Mucosa of gallbladder (tissue), 1 donor: ENCODE data around the gene CFAP119. TPM values are rescaled to one million over a fixed set of nuclear protein-coding genes. Genes with fewer than 3 reads are reported as not detected.
A peak's percentile ranks its signal among the peaks of the same experiment; 100 is the strongest.

Source experiments
- DNase-seq: peaks from one replicate; pipeline ENCODE4 v3.0.0-alpha.2; 2020; ENCODE audit warnings: low spot score
- total RNA-seq: library from RNA; stranded (reverse); gene quantifications from one replicate; pipeline ENCODE4 v1.2.1, GENCODE V29; 2021
- donor health status: DM: no; HTN: no; CAD: no.

CFAP119 gene
- total RNA-seq, 1 donor from 2014 or later: 13.2 TPM

GRCh38 chr16:30740364-30741251 is 21.3 kb downstream of the CFAP119 start:
- peak; percentile 92 for DNase-seq

GRCh38 chr16:30738984-30739951 is 22.6 kb downstream of the CFAP119 start:
- DNase-seq: no peak

DNA sequence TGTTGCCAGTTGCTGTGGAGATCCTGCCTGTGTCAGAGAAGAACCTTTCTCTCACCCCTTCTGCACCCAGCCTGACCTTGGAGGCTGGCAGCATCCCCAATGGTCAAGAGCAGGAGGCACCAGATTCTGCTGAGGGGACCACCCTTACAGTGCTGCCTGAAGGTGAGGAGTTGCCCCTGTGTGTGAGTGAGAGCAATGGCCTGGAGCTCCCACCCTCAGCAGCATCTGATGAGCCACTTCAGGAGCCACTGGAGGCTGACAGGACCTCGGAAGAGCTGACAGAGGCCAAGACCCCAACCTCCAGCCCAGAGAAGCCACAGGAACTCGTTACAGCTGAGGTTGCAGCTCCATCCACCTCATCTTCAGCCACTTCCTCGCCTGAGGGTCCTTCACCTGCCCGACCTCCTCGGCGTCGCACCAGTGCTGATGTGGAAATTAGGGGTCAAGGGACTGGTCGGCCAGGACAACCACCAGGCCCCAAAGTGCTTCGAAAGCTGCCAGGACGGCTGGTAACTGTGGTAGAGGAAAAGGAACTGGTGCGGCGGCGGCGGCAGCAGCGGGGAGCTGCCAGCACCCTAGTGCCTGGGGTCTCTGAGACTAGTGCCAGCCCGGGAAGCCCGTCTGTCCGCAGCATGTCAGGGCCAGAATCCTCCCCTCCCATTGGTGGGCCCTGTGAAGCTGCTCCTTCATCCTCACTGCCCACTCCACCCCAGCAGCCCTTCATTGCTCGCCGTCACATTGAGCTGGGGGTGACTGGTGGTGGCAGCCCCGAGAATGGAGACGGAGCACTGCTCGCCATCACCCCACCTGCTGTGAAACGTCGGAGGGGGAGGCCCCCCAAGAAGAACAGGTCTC is 23.8 kb downstream of the CFAP119 start:
- no peak for DNase-seq

GRCh38 chr16:30736995-30737793 is 24.7 kb downstream of the CFAP119 start:
- no peak for DNase-seq

DNA sequence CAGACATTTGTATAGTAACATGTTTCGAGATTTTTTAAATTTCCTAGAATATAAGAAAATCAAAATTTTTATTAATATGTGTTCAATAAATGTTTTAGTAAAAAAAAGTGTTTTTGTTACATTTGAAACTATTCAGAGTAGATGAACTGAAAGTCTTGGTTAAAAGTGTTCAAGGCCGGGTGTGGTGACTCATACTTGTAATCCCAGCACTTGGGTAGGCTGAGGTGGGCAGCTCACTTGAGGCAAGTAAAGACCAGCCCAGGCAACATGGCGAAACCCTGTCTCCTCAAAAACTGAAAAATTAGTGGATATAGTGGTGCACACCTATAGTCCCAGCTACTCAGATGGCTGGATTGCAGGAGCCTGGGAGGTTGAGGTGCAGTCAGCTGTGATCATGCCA is 30.5 kb downstream of the CFAP119 start:
- no peak for DNase-seq

DNA sequence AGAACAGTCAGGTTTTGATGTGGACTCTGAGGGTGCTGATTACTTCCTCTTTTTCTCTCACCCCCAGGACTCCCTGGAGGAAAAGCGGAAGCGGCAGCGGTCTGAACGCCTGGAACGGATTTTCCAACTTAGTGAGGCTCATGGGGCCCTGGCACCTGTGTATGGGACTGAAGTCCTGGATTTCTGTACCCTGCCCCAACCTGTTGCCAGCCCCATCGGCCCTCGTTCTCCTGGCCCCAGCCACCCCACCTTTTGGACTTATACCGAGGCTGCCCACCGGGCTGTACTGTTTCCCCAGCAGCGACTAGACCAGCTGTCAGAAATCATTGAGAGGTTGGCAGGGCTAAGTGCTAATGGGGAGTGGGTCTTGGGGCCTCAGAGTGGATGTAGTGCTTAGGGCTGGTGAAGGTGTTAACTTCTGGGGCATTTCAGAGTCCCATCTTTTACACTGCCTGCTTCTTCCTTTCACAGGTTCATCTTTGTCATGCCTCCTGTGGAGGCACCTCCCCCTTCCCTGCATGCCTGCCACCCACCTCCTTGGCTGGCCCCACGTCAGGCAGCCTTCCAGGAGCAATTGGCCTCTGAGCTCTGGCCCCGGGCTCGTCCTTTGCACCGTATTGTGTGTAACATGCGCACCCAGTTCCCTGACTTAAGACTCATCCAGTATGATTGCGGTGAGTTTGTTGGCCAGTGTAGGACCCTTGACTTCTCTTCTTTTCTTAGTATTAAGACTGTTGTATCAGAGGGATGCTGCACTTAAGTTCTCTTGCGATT is 32.8 kb downstream of the CFAP119 start:
- no peak for DNase-seq

- DNase-seq: no peak
These were observed 33.5 kb downstream of the CFAP119 start for GRCh38 chr16:30728321-30728720.

GRCh38 chr16:30725418-30725792 is 36.5 kb downstream of the CFAP119 start:
- DNase-seq: no peak

DNA sequence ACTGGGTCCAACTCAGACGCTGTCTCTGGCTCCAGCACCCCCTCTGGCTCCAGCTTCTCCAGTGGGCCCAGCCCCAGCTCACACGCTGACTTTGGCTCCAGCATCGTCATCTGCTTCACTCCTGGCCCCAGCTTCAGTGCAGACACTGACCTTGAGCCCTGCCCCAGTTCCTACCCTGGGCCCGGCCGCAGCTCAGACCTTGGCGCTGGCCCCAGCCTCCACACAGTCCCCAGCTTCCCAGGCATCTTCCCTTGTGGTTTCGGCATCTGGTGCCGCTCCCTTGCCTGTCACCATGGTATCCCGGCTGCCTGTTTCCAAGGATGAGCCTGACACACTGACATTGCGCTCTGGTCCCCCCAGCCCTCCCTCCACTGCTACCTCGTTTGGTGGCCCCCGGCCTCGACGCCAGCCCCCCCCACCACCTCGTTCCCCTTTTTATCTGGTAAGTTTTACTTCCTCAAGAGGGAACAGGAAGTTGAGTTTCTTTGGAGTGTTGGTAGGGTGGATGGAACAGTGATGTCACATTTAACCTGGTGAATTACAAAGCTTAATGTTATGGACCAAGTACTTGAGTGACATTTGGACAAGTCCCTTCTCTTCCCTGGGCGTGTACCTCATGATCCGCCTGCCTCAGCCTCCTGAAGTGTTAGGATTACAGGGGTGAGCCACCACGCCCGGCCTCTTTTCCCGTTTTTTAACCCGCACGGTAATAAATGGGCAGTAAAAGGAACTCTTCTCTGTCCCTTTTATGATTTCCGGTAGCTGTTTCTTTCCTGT is 37.0 kb downstream of the CFAP119 start:
- no peak for DNase-seq

DNA sequence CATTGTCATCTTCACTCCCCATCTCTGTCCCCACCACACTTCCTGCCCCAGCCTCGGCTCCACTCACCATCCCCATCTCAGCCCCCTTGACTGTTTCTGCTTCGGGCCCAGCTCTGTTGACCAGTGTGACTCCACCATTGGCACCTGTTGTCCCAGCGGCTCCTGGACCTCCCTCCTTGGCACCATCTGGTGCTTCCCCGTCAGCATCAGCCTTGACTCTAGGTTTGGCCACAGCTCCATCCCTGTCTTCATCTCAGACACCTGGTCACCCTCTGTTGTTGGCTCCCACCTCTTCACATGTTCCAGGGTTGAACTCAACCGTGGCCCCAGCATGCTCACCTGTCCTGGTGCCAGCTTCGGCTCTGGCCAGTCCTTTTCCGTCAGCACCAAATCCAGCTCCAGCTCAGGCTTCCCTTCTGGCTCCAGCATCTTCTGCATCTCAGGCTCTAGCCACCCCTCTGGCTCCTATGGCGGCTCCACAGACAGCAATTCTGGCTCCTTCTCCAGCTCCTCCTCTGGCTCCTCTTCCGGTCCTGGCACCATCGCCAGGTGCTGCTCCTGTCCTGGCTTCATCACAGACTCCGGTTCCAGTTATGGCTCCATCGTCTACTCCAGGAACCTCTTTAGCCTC is 38.0 kb downstream of the CFAP119 start:
- no peak for DNase-seq

GRCh38 chr16:30722916-30723315 is 38.9 kb downstream of the CFAP119 start:
- DNase-seq: no peak

DNA sequence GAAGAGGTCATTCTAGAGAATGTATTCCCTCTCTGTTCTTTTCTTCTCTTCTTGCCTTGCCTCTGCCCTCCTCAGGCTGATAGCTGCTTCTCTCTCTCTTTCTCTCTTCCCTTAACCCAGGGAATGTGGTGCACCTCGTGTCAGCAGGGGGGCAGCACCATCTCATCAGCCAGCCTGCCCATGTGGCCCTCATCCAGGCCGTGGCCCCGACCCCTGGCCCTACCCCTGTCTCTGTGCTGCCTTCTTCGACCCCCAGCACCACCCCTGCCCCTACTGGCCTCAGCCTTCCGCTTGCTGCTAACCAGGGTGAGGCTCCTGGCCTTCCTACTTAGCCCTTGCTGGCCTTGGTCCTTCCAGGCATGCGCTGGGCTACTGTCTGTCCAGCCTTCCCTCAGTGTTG is 39.4 kb downstream of the CFAP119 start:
- DNase-seq: no peak

GRCh38 chr16:30721606-30722005 is 40.3 kb downstream of the CFAP119 start:
- no peak for DNase-seq

DNA sequence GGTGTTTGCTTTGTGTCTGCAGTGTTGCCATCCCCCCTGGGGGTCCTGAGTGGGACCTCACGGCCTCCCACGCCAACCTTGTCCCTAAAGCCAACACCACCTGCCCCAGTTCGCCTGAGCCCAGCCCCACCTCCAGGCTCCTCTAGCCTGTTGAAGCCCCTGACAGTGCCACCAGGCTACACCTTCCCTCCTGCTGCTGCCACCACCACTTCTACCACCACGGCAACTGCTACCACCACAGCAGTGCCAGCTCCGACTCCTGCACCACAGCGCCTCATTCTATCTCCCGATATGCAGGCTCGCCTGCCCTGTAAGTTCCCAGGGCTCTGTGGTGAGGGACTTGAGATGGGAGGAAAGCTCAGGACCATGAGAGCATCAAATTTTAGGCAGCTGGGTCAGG is 40.7 kb downstream of the CFAP119 start:
- DNase-seq: no peak

GRCh38 chr16:30720694-30721093 is 41.2 kb downstream of the CFAP119 start:
- DNase-seq: no peak

DNA sequence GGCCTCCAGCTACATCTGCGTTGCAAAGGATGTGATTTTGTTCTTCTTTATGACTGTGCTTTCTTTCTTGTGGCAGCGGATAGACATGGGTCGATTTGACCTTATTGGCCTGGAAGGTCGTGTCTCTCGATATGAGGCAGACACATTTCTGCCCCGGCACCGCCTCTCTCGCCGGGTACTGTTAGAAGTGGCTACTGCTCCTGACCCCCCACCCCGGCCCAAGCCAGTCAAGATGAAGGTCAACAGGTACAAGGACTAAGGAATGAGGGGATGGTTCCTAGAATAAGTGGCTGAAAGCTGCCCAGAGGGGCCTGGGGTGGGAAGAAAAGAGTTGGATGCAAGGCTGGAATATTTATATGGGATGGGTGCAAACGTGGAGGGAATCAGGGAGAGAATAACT is 41.8 kb downstream of the CFAP119 start:
- DNase-seq: no peak

DNA sequence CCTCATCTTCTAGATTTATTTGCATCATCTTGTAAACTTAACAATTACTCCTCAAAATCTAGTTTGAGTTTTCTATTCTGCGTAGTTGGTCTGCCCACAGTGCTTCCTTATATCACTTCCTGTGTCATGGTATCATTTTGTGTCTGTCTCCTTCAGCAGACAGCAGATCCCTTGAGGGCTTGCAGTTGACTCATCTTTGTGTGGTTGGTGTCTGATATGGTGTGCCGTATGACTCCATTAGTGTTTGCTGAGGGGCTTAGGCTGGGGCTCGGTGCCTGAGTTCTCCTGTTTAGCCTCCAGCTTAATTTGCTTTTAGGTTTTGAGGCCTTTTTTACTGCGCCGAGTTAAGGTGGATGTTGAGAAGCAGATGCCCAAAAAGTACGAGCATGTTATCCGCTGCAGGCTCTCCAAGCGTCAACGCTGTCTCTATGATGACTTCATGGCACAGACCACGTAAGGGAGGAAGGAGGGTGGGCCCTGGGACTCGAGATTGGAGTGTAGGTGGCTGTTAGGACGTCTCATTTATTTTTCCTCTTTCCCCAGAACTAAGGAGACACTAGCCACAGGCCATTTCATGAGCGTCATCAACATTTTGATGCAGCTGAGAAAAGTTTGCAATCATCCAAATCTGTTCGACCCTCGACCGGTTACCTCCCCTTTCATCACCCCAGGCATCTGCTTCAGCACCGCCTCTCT is 46.0 kb downstream of the CFAP119 start:
- no peak for DNase-seq

DNA sequence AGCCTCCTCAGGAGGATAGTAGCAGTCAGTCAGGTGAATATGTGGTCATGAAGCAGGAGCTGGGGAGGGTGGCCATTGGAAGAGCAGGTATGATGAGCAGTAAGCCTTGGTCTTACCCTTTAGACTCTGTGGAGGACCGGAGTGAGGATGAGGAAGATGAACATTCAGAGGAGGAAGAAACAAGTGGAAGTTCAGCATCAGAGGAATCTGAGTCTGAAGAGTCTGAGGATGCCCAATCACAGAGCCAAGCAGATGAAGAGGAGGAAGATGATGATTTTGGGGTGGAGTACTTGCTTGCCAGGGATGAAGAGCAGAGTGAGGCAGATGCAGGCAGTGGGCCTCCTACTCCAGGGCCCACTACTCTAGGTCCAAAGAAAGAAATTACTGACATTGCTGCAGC is 50.1 kb downstream of the CFAP119 start:
- no peak for DNase-seq
